DMS 273 (cell line): ENCODE results near the gene BASP1.
"Not testable (repeated sequence)": the region's sequence is repeated elsewhere in the genome, so short reads cannot be mapped to it uniquely, and the experiment has no call there.

ENCODE experiments used
- DNase-seq: peaks from one replicate; lab custom pipeline; 2025; ENCODE audit not compliant: unreplicated experiment; lab: John Stamatoyannopoulos, UW

BASP1 gene

DNA sequence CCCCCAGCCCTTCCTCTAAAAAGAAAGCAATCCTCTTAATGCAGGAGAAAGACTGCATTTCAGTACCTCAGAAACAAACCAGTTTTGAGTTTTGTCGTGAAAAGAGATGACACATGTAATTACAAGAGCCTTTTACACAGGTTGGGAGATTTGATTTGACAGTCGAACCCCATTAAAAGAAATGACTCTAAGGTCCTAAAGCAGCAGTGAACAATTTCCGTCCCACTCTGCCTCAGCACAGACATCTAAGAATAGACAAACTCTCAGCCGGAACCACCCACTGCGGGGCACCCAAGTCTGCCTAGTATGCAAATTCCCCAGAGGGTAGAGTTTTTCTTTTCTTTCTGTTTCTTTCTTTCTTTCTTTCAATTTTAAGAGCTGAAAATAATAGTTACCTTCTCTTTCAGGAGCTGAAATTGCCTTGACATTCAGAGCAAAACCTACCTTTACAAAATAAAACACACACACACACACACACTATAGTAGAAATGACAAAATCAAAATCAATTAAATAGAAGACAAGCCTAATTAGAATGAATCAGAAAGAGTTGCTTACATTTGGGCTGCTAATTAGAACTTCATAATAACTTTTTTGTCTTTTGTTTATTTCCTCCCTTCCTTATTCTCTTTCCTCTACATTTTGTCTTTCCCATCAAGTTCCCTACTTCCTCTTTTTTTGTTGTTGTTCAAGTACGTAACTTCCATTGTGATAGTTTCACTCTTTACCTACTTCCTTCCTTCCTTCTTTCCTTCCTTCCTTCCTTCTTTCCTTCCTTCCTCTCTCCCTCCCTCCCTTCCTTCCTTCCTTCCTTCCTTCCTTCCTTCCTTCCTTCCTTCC lies 65.1 kb downstream of the BASP1 start:
- DNase-seq: no peak

GRCh38 chr5:17283121-17283415 lies 65.6 kb downstream of the BASP1 start:
- DNase-seq: no peak

DNA sequence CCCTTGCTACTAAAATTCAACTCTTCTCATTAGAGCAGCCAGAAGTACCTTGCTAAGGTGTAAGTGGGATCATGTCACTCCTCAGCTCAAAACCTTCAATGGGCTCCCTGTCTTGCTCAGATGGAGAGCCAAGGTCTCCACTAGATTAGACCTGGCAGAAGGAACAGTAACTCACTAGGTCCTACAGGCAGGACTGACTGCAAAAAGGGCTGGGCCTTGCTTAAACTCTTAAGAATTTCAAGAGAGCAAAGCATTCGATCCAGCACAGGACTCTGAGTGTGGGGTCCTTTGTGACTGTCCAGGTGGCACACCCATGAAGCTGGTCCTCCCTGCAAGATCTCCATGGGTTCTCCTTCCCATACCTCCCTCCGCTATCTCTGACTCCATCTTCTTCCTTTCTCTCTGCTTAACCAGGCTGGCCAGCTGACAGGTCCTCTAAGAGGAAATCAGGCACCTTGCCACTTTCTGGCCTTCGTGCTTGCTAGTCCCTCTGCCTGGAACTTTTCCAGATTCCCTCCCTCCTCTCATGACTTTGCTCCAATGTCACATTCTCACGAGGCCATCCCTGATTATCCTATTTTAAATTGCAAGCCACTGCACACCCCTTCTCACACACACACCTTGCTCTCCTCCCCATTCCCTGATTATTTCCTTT lies 70.2 kb downstream of the BASP1 start:
- peak; percentile 17 for DNase-seq

DNA sequence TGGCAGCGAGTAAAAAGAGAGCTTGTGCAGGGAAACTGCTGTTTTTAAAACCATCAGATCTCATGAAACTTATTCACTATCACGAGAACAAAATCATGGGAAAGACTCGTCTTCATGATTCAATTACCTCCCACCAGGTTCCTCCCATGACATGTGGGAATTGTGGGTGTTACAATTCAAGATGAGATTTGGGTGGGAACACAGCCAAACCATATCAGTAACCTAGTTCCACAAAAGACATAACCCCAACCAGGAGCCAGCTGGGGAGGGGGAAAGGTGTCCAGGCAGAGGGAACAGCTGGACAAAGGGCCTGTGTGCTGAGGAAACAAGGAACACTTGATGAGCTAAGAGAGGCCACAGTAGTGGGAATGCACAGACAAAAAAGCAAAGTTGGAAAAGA lies 71.1 kb downstream of the BASP1 start:
- no peak for DNase-seq

DNA sequence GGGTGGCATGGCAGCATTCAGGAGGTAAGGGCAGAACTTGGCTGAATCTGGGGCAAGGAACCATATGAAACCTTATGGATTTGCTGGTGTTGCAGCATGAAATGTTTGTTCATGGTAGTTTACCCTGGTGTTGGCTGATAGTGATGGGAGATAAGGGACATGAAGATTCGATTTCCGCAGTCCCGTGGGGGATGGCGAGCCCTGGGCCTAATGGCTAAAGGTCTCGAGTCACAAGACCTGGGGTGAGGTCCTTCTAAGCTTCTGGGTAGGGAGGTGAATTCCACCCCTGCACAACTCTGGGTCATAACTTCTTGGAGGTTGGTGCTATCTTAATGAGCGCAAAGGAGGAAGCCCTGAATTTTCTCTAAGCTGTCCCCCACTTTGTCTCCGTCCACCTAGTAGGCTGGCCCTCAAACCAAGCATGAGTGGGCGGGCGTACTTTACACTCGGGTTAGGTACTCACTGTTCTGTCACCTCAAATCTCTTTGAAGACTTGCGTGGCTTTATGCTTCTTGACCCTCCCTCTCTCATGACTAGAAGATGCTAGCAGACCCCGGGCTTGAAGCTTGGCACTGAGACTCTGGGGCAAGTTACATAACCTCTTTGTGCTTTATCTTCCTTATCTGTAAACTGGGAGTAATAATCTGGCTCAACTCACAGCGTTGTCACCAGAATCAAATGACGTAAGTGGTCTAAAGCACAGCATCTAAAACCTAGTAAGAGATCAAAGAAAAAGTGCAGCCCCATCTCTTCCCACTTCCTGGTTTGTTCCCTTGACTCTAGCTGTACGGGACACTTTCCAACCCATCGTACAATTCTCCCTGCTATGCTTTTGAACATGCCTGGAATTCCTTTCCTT lies 72.5 kb downstream of the BASP1 start:
- no peak for DNase-seq

DNA sequence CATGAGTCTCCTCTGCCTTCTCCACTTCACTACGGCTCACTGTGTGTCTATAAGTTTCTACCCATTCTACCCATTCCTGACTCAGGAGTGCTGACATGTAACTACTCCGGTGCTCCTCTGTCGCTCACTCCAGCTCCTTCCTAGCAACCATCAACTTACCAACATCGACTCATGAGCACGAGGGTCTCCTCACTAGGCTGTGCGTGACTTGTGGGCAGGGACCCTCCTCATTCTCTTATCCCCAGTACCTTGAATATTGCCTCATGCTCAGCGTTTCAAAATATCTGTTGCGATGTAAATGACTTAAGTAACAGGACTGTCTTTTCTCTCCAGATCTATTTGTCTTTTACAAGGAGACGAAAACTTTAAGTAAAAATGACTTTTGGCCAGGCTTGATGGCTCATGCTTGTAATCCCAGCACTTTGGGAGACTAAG lies 73.1 kb downstream of the BASP1 start:
- DNase-seq: no peak

GRCh38 chr5:17292434-17293015 lies 75.1 kb downstream of the BASP1 start:
- no peak for DNase-seq

GRCh38 chr5:17294639-17295311 lies 77.3 kb downstream of the BASP1 start:
- DNase-seq: no peak

GRCh38 chr5:17295671-17296070 lies 78.2 kb downstream of the BASP1 start:
- no peak for DNase-seq

DNA sequence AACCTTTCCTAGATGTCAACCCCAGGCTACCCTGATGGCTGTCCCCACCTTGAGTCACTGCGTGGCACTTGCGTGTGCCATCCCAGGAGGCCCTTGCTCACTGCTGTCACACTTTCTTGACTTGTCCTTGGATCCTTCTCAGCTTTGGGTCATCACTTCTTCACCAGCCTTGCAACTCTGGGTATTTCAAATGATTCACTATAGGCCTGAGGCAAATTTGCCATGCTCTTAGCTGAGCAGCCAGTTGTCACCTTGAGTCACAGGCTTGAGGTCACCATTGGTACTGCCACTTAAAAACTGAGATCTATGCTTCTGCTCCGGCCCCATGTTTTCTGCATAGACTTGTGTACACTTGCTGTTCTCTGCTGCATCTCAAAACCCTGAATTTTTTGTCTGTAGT lies 84.7 kb downstream of the BASP1 start:
- no peak for DNase-seq

GRCh38 chr5:17302604-17303003 lies 85.2 kb downstream of the BASP1 start:
- DNase-seq: peak; percentile 84

- DNase-seq: peak; percentile 36
These were observed 86.9 kb downstream of the BASP1 start for GRCh38 chr5:17304282-17304681.

DNA sequence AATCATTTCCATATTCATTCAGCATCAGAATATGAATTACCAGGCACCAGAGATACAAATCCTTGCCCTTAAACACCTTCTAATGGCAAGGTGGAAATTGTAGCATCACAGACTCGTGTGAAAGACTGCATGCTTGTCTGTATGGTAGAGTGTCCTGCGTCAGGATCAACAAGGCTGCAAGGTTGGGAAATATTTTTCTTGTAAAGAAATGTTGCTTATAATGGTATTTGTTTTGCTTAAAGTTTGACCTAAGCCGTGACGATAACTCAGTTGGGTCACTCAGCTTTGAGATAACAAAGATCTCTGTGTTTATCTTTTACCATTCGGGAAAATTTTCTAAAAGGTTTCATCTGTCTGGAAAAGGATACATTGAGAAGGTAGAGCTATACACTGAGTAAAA lies 87.6 kb downstream of the BASP1 start:
- no peak for DNase-seq

DNA sequence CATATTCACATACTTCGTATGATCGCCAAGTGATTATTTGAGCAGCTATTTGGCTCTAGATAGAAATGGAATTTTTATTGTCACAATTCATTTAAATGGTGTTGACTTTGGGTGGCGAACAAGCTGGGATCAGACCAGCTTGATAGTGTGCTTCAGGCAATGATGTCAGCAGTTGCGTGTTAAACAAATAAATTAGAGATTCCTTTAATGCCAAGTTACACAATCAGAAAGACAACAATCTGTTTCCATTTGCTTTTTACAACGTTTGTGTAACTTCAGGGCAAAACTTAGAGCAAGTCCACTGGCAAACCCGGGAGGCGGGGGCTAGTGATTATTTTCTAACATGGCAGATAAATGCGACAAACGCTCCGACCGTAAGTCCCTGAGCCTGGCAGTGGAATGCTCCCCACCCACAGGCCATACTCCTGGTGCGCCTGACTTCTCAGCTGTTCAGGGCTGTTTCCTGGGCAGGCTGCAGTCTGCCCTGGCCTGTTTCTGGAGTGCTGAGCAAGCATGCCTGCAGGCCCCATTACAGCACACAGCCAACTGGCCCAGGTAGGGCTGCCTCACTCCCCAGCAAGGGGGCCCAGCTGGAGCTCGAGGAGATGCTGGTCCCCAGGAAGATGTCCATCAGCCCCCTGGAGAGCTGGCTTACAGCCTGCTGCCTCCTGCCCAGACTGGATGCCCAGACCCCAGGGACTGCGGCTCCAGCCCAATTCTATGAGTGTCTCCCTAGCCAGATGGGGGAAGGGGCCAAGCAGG lies 88.7 kb downstream of the BASP1 start:
- peak; percentile 20 for DNase-seq

DNA sequence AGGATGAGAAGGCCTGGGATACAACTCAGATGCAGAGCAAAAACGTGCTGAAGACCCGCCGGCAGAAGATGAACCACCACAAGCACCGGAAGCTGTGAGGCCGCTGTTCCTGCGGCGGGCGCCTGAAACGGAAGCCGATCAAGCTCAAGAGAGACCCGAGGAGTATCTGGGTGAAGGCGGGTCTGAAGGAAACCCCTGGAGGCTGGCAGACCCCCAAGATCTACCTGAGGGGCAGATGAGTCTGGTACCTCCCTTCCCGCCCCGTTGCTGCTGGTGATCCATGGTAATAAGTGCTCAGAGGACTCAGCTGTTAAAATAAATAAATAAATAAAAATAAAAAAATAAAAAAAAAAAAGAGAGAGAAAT lies 89.3 kb downstream of the BASP1 start:
- DNase-seq: no peak

DNA sequence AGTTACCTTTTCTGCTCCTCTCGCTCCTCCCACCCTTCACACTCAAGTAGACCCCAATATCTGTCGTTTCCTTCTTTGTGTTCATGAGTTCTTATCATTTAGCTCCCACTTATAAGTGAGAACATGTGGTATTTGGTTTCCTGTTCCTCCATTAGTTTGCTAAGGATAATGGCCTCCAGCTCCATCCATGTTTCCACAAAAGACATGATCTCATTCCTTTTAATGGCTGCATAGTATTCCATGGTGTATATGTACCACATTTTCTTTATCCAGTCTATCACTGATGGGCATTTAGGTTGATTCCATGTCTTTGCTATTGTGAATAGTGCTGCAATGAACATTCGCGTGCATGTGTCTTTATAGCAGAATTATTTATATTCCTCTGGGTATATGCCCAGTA lies 90.0 kb downstream of the BASP1 start:
- not testable (repeated sequence) for DNase-seq

DNA sequence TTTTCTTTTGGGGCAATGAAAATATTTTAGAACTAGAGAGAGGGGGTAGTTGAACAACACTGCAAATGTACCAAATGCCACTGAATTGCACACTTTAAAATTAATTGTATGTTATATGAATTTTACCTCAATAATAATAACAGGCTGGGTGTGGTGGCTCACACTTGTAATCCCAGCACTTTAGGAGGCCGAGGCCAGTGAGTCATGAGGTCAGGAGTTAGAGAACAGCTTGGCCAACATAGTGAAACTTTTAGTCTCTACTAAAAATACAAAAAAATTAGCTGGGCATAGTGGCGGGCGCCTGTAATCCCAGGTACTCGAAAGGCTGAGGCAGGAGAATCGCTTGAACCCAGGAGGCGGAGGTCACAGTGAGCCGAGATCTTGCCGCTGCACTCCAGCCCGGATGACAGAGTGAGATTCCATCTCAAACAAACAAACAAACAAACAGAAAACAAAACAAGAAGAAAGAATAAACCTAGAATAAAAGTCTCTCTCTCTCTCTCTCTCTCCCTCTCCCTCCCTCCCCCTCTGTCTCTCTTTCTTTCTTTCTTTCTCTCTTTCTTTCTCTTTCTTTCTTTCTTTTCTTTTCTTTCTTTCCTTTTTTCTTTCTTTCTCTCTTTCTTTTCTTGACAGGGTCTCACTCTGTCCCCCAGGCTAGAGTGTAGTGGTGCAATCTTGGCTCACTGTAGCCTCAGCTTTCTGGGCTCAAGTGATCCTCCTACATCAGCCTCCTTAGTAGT lies 91.1 kb downstream of the BASP1 start:
- DNase-seq: no peak

- DNase-seq: no peak
These were observed 92.0 kb downstream of the BASP1 start for GRCh38 chr5:17309462-17309861.

- not testable (repeated sequence) for DNase-seq
These were observed 93.1 kb downstream of the BASP1 start for GRCh38 chr5:17310502-17310901.

- not testable (repeated sequence) for DNase-seq
These were observed 94.4 kb downstream of the BASP1 start for GRCh38 chr5:17311811-17312210.
